Activated CD4-positive, alpha-beta T cell treated with anti-CD3 and anti-CD28 coated beads for 1 hour (primary cell): ENCODE results near the gene TESPA1.
"Not testable (repeated sequence)": the region's sequence is repeated elsewhere in the genome, so short reads cannot be mapped to it uniquely, and the experiment has no call there.

Source experiments
- DNase-seq: peaks from one replicate; pipeline ENCODE4 v3.0.0-alpha.2; 2020

TESPA1 gene

DNA sequence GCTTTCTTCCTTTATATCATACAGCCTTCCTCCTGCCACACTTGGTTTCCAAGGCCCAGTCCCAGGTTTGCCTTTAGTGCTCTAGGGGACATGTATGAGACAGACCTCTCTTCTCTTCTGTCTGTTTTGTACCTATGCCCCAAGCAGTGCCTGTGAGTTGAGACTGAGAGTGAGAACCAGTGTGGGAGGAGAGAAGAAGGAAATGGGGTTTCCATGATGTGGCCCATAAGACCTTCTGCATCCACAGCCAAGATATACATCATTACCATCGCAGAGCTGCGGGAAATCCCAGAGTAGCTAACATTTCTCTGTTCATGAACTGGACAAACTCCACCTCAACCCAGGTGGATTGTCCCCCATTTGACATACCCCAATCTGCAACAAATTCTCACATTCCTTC, 2.8 kb downstream of the TESPA1 start:
- DNase-seq, result peak; percentile 26

DNA sequence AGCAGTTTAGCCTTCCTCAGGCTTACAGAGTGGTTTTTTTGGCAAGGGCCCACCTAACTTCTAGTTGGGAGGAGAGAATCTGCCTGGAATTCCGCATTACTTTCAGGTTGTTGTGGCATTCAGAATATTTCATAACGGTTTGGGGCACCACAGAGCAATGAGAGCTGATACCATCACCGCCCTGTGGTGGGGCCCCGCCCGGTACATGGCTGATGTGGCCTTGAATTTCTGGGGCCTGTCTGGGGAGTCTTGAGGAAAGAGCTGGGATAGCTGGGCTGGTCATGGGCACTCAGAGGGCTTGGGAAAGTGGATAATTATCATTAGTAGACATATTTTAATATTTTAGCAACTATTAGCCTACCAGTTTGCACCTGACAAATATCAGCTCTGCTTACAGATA, 4.2 kb downstream of the TESPA1 start:
- DNase-seq, result peak; percentile 29

DNA sequence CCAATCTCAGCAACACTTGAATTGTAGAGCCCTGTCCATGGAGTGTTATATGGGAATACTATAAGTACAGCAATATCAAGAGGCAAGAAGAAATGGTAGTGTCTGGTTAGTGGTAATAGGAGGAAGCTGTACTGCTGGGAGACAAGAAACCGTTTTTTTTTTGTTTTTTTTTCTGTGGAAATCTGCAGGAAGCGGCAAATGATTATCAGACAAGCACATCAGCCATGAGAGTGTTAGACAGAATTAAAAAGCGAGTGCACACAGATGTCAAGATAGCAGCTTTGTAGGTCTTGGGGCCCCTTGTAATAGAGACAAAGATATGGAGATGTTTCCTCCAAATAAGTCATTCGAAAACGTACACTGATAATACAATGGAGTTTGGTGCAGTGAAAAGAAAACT, 6.7 kb downstream of the TESPA1 start:
- DNase-seq, result no peak

GRCh38 chr12:54977155-54977554, 7.4 kb downstream of the TESPA1 start:
- no peak for DNase-seq

DNA sequence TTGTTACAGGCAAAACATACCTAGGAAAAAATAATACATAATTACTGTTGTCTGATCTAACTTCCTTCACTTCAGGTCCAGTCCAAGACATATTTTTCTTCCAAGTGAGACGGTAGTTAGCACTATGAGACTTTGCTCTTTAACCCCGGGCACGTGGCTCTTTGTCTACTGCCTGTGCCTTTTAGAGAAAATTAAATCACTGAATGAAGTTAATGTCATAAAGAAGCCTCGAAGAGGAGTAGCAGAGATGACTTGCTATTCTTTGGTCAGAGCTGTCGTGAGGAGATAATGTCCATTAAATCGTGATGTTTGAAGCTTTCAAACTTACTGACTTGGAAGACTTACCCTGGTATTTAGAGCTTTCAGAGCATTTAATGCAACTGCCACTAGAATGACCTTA, 8.7 kb downstream of the TESPA1 start:
- no peak for DNase-seq

- DNase-seq, result no peak
Measured at GRCh38 chr12:54975272-54975671, 9.3 kb downstream of the TESPA1 start.

- DNase-seq, result no peak
Measured at GRCh38 chr12:54974279-54974678, 10.3 kb downstream of the TESPA1 start.

DNA sequence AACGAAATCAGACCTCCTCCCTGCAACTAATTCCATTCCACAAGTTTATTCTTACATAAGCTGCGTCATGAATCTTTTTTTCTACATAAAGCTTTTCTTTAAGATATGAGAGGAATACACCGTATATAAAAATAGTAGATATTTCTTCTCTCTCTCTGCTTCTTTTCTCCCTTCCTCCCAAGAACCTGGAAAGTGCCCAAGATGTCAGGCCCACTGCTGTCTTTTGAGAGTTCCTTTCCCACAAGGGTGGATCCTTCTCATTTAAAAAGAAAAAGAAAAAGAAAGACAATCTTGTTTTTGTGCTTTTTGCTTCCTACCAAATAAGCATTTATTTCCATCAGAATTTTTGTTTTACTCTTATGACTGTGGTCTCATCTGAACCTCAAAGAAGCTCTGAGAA, 11.0 kb downstream of the TESPA1 start:
- DNase-seq, result no peak

- no peak for DNase-seq
Measured at GRCh38 chr12:54970741-54971140, 13.8 kb downstream of the TESPA1 start.

GRCh38 chr12:54968181-54968730, 16.3 kb downstream of the TESPA1 start:
- no peak for DNase-seq

GRCh38 chr12:54967461-54967860, 17.1 kb downstream of the TESPA1 start:
- DNase-seq, result no peak

DNA sequence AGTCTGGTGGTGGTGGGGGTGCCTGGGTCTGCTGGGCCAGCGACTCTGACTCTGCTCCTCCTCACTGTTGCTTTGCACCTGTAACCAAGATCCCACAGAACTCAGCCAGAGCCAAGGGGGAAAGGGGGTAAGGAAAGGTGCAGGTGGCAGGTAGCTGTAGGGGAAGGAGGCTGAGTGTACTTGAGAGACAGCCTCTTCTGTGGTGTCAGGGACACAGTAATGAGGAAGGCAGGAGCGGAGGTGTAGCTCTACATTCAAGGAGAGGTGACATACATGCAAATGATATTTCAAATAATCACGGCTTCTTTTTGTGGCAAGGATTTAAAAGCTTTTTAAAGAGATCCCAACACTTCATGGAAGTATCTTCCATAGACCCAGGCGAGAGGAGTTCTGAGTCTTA, 23.4 kb downstream of the TESPA1 start:
- DNase-seq, result no peak

GRCh38 chr12:54959291-54960018, 25.1 kb downstream of the TESPA1 start:
- no peak for DNase-seq

DNA sequence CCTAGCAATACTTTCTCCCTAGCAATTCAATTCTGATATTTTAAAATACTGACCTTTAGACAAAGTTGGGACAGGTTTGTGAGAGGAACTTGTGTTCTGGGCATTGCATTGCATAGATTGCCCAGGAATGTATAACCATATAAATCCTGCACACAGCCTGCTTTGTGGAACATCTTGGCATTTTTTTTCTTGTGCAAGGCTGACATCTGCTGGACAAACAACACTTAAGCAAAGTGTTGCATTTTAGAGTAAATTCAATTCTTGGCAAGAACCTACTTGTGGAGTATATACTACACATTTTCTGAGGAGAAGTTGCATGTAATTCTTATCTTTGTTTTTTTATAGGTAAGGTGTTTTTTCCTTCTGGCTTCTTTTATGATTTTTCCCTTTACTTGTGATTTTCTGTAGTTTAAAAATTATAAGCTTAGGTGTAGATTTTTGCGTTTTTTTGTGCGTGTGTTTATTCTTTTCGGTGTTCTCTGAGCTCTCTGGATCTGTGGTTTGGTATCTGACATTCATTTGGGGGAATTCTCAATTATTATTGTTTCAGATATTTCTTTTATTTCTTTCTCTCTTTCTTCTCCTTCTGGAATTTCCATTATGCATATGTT, 26.4 kb downstream of the TESPA1 start:
- no peak for DNase-seq

- no peak for DNase-seq
Measured at GRCh38 chr12:54956818-54957641, 27.5 kb downstream of the TESPA1 start.

- DNase-seq, result no peak
Measured at GRCh38 chr12:54956322-54956721, 28.2 kb downstream of the TESPA1 start.

GRCh38 chr12:54954801-54955200, 29.8 kb downstream of the TESPA1 start:
- no peak for DNase-seq

DNA sequence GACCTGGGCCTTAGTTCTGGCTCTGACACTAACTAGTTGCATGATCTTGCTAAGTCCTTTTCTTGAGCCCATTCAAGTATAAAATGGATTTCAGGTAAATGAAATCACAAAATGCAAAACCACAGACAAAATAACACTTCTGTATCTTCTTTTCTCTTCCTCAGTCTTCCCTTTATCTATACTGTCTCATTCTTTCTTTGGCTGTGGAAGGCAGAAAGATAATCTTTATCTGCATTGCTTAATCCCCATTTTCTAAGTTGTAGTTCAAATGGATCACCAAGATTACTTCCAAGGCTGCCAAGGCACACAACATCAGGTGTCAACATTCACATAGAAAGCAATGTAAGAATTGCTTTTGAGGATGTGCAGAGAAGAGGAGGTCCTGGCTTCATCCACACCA, 30.3 kb downstream of the TESPA1 start:
- DNase-seq, result no peak

GRCh38 chr12:54950071-54950727, 34.4 kb downstream of the TESPA1 start:
- DNase-seq, result no peak

- no peak for DNase-seq
Measured at GRCh38 chr12:54949073-54949711, 35.4 kb downstream of the TESPA1 start.

- no peak for DNase-seq
Measured at GRCh38 chr12:54948171-54948570, 36.4 kb downstream of the TESPA1 start.

DNA sequence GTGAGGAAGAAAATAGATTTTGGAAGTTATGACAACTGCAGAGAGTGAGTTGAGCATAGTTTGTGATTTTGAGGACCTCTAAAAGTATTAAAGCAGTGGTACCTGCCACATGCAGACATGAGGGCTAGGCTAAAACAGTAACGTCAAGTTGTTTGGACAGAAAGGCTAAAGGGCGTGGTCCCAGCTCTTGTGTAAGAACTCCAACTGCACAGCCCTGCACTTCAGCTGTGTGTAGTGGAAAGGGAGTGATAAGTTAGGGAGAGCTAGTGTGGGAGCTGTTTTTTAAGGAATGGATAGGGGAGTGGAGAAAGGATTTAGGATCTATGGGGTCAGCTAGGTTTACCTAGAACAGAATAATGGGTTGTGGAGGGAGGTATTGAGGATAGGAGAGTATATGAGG, 39.5 kb downstream of the TESPA1 start:
- DNase-seq, result no peak

DNA sequence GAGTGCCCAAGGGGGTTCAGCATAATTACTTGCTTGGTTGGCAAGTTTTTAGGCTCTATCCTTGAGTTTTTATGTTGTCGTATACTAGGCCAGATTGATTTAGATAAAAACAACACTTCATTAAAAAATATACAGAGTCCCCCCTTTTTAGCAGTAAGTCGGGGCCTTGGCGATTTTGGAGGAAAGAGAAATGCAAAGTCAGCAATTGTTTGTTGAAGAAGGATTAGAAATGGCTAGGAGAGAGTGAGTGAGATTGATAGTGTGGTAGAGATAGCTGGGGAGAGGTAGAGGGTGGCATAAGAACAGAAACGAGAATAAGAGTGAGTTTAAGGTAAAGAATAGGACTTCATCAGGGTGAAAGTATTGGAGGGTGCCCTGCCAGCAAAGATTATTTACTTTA, 41.3 kb downstream of the TESPA1 start:
- DNase-seq, result not testable (repeated sequence)
